OCI-LY7 (cell line): ENCODE measurements around the gene TFIP11.

Experiments used
- EZH2phosphoT487 ChIP-seq: fragments of 200-600 bp; sonication (generic); IDR thresholded peaks from 2 replicates; pipeline ENCODE4 v1.6.1; 2018; ENCODE audit warnings: low read depth, borderline replicate concordance, mild to moderate bottlenecking, mixed run types, antibody characterized with exemption, low read length, moderate library complexity, mixed read lengths
- TF ChIP-seq, protein P1 (sequence below): fragments of 200-600 bp; sonication (generic); conservative IDR thresholded peaks from 2 replicates; pipeline ENCODE4 v1.5.1; 2014; ENCODE audit warnings: mild to moderate bottlenecking, antibody characterized with exemption, low read length, moderate library complexity, mixed read lengths

DNA sequence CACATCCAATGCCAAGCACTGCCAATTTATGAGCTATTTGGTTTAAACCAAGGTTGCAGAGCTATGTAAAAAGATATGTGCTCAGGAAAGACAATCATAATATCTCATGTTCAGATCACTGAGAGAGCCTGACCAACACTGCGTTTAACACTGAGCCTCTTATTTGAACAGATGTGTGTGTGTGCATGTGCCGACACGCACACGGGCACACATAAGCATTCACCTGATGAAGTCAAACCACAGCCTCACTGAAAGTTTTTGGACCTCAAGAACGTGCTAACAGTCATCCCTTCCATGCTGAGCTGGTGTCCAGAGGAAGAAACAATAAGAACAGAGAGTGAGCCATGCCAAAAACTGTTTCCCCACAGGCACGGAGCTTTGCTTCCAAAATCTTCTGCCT, 52.1 kb downstream of the TFIP11 start:
- TF ChIP-seq, protein P1, sequence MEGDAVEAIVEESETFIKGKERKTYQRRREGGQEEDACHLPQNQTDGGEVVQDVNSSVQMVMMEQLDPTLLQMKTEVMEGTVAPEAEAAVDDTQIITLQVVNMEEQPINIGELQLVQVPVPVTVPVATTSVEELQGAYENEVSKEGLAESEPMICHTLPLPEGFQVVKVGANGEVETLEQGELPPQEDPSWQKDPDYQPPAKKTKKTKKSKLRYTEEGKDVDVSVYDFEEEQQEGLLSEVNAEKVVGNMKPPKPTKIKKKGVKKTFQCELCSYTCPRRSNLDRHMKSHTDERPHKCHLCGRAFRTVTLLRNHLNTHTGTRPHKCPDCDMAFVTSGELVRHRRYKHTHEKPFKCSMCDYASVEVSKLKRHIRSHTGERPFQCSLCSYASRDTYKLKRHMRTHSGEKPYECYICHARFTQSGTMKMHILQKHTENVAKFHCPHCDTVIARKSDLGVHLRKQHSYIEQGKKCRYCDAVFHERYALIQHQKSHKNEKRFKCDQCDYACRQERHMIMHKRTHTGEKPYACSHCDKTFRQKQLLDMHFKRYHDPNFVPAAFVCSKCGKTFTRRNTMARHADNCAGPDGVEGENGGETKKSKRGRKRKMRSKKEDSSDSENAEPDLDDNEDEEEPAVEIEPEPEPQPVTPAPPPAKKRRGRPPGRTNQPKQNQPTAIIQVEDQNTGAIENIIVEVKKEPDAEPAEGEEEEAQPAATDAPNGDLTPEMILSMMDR: no peak
- no peak for TF ChIP-seq EZH2phosphoT487
